Stimulated activated CD4-positive, alpha-beta T cell treated with anti-CD3 and anti-CD28 coated beads, Interleukin-1b, Interleukin-23, amount 100 ng/mL, for 4 hours (primary cell): ENCODE data around the gene WNT9A.

Experiments used
- DNase-seq, 2 donors: peaks; one replicate each; pipeline ENCODE4 v3.0.0-alpha.2; 2020; ENCODE audit warnings: low read depth in 2 of 2

WNT9A gene

DNA sequence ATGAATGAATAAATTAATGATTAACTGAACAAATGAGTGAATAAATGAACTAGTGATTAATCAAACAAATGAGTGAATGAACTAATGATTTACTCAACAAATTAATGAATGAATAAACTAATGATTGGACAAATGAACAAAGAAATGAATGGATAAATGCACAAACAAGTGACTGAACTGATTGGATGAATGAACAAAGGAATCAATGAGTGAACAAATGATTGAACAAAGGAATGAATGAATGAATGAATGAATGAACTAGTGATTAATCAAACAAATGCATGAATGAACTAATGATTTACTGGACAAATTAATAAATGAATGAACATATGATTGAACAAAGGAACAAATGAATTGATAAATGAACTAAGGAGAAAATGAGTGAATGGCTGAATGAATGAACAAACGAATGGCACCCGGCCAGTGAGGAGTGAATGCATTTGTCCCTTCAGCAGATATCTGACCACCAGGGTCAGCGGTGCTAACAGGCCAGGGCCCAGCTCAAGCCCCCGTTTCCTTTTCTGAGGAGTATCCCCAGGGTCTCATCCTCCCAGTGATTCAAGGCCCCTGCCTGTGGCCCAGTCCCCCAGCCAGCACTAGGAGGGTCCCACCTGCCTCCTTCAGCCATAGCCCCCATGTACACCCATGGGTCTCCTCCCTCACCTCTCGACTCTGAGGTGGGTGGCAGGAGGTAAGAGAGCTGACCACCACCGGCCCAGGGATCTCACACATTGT lies 49.9 kb downstream of the WNT9A start:
- no peak for DNase-seq

DNA sequence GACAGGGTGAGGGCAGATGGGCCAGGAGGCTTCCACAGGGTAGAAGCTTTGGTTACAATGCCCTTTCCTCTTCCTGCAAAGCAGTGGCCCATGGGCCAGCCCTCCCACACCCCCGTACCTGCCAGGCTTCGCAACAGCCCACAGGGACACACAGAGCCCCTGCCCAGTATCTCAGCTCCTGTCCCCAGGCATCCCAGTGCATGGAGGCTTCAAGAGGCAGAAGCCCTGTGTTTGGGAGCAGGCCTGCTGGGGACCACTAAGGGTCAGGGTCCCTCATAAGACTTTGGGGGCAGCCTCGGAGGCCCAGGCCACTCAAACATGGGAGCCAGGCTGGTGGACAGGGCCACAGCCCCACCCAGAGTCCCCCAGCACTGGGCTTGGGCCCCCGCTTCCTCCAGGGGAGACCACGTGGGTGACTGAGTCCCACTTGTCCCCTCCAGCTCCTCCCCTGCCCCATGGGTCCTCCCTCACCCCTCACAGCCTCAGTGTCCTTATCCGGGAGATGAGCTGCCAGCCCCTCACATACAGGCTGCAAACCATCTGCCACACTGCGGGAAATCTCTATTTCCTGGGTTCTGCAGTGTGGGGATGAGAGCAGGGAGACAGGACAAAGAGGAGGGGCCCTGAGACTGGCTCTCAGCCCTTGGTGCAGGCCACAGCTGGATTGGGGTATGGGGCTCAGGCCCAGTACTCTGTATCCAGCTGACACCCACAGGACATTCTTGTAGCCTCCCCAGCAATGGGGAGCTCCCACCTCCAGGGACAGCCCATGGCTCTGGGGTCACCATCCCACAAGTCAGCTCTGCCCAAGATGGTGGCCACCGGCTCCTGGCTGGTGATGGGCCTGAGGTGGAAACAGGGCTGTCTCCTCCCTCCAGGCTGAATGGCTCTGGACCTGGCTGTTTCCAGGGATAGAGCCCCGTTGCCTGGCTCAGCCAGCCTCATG lies 50.7 kb downstream of the WNT9A start:
- DNase-seq, result no peak

DNA sequence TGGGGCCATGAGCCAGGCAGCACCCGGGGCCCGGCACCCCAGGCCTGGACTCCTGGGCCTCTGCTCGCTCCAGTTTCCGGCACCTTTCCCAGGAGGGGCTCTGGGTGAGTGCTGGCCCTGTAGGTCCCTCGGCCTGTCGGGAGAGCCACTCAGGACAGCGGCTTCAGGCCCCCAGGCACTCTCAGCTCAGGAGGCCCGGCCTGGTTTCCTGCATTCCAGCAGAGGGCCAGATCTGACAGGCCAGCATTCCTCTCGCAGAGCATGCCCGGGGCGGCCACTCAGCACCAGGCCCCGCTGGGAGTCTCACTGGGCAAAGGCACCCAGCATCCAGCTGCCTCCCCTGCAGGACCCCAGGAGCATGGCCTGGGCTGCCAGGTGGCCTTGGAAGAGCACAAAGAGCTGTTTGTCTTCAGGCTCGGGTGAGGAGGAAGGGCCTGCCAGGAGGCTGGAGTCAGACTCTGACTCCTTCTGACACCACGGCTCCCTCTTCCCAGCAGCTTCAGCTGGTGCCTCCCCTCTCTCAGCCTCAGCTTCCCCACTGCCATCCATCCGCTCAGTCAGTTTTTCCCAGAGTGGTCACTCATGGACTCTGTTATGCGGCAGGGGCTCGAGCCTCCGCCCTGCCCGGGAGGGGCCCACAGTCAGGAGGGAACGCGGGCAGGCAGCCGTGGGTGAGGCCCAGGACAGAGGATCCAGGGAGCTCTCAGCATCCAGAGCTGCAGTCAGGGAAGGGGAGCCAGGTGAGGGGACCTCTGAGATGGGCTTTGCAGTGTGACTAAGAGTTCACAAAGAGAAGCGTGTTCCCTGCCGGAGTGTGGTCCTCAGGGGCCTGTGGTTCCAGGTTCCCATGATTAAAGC lies 51.7 kb downstream of the WNT9A start:
- no peak for DNase-seq

DNA sequence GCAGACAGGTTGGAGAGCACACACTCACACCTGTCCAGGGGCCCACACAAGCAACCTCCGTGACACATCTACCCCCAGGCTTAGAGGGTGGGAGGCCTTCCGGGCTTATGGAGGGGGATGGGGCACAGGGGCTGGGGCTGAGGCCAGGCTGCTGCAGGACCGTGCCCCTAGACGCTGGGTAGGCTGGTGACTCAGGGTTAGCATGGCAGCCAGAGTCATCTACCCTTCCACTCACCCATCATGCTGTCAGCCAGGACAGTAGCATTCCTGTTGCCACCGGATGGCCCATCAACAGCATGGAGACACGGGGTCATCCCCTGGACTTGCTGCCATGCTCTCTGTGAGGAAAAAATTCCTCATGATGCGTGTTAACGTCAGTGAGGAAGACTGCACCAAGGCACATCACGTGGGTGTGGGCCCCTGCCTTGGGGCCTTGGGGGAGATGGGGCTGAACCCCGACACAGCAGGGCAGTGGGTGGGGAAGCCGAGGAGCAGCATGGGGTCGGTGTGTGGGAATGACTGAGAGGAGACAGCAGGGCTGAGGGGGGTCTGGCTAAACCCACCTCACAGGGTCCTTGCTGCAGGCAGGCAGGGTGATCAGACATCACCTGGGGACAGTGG lies 52.8 kb downstream of the WNT9A start:
- no peak for DNase-seq

DNA sequence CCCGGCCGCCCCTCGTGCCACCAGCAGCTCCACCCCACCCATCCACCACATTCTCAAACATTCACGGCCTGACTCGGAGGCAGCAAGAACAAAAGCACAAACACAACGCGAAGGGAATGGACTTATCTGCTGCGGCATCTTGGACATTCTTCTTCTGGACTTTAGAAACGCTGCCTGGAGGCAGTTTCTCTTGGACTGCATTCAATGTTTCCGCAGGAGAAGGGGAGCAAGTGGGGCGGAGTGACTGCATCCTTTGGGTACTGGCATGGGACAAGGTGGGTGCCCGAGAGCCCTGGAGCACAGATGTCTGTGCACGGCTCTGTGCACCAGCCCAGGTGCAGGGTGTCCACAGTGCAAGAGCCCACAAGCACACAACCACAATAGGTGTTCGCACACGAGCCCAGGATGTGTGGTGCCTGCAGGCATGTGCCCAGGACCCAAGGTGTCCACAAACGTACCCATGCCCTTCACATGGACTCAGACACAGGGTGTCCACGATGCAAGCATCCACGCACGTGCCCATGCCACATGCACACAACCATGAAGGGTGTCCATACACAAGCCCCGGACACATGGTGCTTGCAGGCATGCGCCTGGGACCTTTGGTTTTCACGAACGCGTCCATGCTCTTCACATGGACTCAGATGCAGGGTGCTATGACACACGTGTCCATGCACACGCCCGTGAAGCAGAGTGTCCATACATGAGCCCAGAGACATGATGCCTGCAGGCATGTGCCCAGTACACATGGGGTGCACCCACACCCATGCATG lies 53.6 kb downstream of the WNT9A start:
- DNase-seq, result no peak

DNA sequence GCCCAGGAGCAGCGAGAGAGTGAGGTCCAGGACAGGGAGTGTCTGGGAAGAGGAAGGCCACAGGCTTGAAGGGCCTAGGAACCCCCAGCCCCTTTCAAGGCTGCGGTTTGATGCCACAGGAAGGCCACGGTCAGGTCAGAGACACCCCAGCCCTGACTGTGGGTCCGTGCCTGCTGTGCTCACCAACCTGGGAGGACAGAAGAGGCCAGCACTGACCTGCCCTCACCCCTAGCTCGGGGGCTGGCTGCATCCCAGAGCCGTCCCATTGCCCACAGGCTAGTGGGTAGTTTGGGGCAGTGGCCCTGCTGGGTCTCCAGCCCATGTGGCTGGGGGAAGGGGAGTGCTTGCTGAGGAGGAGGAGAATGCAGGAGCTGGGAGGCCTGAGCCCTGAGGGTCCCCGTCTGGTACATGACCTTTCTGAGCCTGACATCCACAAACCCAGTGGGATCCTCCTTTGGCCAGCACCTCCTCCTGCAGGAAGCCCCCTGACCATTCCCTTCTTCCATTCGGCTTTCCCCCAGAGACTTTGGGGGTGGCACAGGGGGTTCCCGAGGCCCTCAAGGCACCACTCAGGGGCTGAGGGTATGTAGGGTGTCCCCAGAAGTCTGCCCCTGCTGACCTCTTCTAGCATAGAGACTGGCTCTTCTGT lies 54.3 kb downstream of the WNT9A start:
- no peak for DNase-seq

DNA sequence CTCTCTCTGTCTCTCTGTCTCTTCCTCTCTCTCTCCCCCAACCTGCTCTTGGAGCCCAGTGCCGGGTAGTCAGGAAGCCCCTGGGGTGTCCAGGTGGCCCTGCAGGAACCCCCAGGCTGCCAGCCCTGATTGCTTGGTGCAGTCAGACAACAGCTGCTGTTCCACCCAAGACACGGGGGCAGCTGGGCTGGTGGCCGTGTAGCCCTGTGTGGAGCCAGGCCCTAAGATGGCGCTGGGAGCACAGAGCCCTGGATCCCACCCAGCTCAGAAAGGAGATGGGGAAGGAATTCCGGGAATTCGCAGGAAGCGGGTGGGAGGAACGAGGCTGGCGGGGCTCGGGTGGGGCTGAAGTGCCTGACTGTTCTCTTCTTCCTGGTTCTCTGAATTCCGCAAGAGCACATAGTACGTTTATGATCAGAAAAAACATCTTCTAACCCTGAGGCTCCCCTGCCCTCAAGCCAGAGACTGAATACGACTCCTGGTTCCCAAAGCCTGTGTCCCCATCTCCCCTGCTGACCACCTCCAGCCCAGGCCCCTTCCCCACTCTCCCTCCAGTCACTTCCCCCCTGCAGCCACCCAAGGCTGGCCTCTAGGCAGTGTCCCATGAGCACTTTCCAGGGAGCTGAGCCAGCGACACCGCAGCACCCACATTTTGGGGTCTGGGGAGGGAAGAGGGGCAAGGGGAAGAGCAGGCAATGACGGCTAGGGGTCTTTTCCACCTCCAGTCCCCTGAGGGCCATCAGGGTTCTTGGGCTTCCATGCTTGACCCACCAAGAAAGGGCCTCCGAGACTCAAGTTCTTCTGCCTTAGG lies 55.0 kb downstream of the WNT9A start:
- DNase-seq, result no peak

DNA sequence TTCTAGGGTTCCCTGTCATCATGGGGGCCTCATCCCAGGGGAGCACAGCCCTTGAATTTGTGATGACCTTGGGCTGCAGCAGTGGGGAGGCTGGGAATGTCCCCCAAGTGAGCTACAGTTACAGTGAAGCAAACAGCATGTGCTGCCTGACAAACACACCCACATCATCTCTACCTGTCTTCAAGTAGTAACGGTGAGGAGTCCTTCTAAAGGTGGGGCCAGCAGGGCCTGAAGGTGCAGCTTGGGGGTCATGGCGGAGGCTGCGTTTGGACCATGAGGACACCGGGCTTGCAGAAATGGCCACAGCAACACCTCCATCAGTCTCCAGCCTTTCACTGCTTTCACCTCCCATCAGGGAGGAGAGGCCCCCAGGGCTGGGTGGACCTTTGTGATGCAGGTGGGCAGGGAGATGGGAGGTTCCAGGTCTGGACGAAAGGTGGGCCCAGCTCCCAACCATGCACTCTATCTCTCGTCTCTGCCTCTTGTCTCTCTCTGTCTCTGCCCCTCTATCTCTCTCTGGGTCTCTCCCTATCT lies 55.7 kb downstream of the WNT9A start:
- no peak for DNase-seq

DNA sequence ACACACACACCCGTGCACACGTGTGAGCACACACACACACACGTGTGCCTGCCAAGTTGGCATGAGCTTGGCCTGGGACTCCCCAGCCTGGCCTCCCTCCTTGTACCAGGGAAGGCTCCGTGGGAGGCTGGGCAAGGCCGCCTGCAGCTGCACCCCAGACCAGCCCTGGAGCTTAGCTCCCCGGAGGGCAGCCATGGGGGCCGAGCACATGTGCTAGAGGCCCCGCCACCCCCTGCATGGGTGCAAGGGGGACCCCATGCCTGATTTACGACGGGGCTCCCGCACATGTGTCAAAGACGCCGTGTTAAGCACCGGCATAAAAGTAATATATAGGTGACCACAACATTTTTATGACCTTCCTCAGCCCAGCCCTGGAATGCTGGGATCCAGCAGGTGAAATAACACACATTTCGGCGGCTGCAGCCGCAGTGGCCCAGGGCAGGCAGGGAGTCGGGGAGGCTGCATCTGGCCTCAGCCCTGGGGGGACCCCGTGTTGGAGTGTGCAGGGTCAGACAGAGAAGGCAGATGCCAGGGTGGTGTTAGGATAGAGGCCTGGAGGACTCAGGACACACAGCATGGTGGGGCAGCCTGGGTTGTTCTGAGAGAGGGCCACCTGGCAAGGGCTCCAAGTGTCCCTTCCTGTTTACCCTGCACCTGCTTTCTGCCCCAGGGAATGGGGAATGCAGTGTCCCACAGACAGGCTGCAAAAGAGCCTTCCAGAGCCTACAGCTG lies 56.3 kb downstream of the WNT9A start:
- DNase-seq, result no peak

DNA sequence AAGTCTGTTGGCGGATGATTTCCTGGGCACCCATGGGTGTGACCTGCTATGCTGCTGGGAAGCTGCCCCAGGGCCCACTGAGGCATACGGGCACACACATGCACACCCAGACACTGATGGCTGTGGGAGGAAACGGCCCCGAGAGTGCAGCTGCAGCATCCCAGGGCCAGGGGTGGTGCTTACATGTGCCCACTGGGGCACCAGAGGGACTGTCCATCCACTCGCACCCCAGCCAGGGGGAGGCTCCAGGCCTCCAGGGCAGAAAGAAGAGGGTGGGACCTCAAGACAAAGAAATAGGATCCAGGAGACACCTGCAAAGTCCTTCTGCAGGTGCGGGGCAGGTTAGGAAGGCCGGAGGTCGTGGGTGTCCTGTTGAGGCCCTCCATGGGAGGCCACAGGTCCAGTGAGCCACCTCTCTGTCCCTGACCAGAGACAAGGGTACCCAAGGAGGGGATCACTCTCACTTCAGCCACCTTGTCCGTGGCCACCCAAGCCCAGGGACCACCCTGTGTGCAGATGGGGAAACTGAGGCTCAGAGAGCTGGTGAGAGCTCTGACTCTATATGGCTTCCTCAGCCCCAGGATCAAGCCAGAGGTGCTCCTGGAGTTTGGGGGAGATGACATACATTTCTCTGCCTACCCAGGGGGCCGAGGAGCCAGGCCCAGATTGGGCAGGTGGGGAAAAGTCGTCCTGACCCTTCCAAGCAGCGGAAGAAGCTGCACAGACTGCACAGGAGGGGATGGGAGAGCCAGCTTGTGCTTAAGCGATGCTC lies 57.1 kb downstream of the WNT9A start:
- no peak for DNase-seq

DNA sequence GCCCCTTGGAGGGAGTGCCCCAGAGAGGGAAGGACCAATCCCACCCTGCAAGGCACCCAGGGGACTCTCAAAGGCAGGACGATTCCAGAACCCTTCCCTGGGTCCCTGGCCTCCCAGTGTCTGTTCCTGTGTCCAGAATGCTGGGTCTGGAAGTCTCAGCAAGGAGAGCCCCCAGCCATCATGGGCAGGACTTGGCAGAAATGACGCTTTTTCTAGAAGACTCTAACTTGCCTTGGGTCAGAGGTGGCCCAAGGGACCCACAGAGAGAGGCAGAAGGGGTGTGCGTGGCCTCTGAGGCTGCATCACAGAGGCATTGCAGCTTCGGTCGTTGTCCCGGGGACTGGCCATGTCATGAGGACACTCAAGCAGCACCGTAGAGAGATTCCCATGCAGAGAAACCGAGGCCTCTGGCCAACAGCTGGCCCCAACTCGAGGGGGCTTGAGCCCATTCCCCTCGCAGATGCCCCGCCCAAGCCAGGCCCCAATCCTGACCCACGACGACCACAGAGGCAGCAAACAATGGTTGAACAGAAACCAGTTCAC lies 57.8 kb downstream of the WNT9A start:
- no peak for DNase-seq

DNA sequence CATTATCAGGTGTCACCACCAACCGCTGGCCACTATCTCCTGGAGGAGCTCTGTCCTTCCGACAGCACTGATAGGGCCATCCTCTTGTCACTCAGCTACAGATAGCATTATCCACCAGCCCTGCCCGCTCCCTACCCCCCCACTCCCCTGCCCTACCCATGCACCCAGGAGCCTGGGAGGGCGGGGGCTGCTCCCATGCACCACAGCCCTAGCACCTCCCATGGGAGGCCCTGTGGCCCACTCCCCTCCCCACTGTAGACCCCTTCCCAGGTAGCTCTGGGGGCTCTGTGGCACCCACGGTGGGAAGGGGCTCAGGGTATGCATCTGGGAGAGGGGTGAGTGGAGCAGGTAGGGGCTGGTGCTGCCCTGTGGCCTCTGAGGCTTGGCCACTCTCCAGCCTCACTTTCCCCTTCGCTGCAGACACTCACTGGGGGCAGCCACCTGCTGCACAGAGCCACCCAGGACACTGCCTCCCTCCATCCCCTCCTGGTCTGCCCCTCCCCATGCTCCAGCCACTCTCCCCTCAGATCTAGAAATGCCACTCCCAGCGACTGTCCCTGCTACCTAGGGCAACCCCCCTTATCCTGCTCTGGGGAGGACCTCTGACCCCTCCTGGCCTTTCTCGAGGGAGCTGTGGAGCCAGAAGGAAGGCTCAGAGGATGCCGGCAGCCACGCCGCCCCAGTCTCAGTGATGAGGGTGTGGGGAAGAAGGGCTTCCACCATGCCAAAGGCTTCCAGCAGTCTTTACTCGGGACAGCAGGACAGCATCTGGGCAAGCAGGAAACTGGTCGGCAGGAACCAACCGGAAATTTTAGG lies 58.5 kb downstream of the WNT9A start:
- DNase-seq, result no peak

DNA sequence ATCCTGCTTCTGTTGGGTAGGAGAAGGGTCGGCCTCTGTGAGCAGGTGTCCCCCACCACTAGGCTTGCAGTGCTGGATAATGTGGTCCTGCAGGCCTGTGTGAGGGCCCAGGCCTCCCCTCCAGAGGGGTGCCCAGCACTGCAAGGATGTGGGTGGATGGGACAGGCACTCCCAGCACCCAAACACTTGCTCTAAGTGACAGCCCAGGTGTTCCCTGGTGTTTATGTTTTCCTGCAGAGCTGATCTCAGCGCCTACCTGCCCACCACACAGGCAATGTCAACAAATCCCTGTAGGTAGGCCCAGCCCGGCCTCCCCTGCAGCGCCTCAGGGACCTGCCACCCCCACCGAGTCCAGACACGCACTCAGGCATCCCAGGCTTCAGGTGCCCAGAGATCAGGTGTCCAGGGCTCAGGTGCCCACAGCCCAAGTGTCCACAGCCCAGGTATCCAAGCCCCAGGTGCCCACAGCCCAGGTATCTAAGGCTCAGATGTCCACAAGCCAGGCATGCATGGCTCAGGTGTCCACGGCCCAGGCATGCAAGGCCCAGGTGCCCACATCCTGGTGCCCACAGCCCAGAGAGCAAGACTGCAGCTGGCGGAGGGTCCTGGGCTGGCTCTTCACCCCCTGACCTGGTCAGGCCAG lies 59.2 kb downstream of the WNT9A start:
- DNase-seq, result no peak

DNA sequence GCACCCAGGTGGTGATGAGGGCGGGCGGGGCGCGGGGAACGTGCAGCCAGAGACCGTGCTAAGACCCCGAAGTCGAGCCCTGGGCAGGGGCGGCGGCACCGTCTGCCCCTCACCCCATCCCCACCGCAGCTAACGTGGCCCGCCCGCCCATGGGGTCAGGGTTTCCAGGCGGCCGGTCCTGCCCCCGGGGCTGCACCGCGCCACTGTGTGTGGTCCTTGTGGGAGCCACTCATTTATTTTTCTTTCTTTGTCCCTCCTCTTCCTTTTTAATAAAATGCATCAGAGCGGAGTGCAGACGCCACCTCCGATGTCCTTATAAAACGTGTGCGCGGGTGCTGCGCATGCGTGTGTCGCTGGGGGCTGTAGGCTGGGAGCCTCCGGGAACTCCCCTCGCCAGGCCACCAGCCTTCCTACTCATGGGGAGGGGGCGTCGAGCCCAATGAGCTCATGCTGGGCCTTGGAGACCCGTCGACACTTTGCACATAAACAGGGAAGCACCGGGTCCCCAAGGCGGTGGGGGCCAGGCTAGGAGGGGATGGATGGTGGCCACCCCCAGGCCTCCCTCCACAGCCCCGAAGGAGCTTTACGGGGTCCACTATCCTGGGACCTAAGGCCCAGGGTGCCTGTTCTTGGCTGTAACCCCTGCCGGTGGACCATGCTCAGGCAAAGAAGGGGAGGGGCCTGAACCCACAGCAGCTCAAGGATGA lies 59.9 kb downstream of the WNT9A start:
- DNase-seq, result peak in 1 of 2 donors; percentile 34

DNA sequence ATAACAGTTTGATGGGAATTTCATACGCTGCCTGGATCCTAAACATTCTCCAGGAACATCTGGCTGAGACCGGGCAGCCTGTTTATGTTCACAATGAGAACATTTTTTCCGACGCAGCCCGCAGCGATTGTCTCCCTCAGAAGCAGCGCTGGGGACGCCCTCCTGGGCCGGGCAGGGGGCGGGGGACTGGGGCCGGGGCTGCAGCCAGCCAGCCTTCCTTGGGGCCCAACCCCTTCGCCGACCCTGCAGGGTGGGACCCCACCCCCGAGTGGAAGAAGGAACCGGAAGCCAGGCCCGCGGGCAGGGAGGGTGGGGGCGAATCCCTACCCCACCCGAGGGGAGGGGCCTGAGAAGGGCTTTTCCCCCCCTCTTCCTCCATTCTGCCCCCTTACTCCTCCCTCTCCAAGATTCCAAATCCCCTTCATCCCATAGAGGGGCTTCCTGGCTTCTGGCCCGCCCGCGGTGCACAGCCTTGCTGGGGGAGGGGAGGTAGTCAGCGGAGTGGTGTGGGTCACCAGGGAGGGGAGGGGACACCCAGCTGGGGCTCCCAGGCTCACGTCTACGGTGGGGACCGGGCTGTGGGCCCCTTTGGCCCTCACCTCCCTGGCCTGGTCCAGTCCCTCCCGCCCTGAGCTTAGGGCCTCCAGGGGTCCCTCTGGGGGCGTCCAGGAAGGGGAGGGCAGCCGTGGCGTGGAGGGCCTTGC lies 60.6 kb downstream of the WNT9A start:
- peak in 1 of 2 donors; percentile 29 for DNase-seq
